GM23338 (cell line): ENCODE measurements around the gene UBE2S. TPM values are rescaled to one million over a fixed set of nuclear protein-coding genes. Genes with fewer than 3 reads are reported as not detected.

Experiments used
- ATAC-seq: fragments of 200-7000 bp; cut with Tn5 transposase; 3 replicates; pipeline ENCODE4 v1.9.1; 2020
- DNase-seq: peaks from one replicate; pipeline ENCODE4 v3.0.0-alpha.2; 2015; ENCODE audit warnings: low spot score
- H2AFZ ChIP-seq: fragments of 200-600 bp; sonication (generic); 2 replicates; pipeline ENCODE4 v1.8.0; 2016; ENCODE audit warnings: antibody characterized with exemption, mild to moderate bottlenecking, moderate library complexity
- H3F3A ChIP-seq: fragments of 200-600 bp; sonication (generic); replicated peaks from 2 replicates; pipeline ENCODE4 v1.8.0; 2017; ENCODE audit warnings: antibody characterized with exemption, mixed run types, low read depth
- H3K27ac ChIP-seq: fragments of 200-600 bp; sonication (generic); 2 replicates; pipeline ENCODE4 v1.6.1; 2016; ENCODE audit warnings: low read depth
- H3K27me3 ChIP-seq: fragments of 200-600 bp; sonication (generic); 2 replicates; pipeline ENCODE4 v1.8.0; 2016; ENCODE audit warnings: mild to moderate bottlenecking, mixed run types, moderate library complexity; ENCODE audit not compliant: insufficient read depth
- H3K36me3 ChIP-seq: fragments of 200-600 bp; sonication (generic); 2 replicates; pipeline ENCODE4 v1.8.0; 2016; ENCODE audit warnings: mild to moderate bottlenecking; ENCODE audit not compliant: insufficient read depth
- H3K4me1 ChIP-seq: fragments of 200-600 bp; sonication (generic); 2 replicates; pipeline ENCODE4 v1.8.0; 2016; ENCODE audit warnings: mild to moderate bottlenecking, moderate library complexity; ENCODE audit not compliant: insufficient read depth
- H3K4me2 ChIP-seq: fragments of 200-600 bp; sonication (generic); 2 replicates; pipeline ENCODE4 v1.7.1; 2017; ENCODE audit warnings: mixed run types
- H3K4me3 ChIP-seq: fragments of 200-600 bp; sonication (generic); 2 replicates; pipeline ENCODE4 v1.6.1; 2016; ENCODE audit warnings: mixed run types
- H3K79me2 ChIP-seq: fragments of 200-600 bp; sonication (generic); replicated peaks from 2 replicates; pipeline ENCODE4 v1.8.0; 2017; ENCODE audit warnings: mild to moderate bottlenecking; ENCODE audit not compliant: insufficient read depth
- H3K9me2 ChIP-seq: fragments of 200-600 bp; sonication (generic); 2 replicates; pipeline ENCODE4 v1.8.0; 2017; ENCODE audit not compliant: insufficient read depth
- H4K20me1 ChIP-seq: fragments of 200-600 bp; sonication (generic); replicated peaks from 2 replicates; pipeline ENCODE4 v1.8.0; 2017; ENCODE audit warnings: mild to moderate bottlenecking; ENCODE audit not compliant: insufficient read depth
- H3K27ac Mint-ChIP-seq: 2 replicates; pipeline ENCODE4 v1.8.0; 2020; ENCODE audit warnings: inconsistent platforms, mild to moderate bottlenecking, moderate library complexity, mixed read lengths
- H3K27me3 Mint-ChIP-seq: 3 replicates; pipeline ENCODE4 v1.8.0; 2022; ENCODE audit warnings: low read depth, mild to moderate bottlenecking, moderate library complexity, mixed read lengths, inconsistent platforms; ENCODE audit not compliant: insufficient read depth, poor library complexity
- H3K36me3 Mint-ChIP-seq: 3 replicates; pipeline ENCODE4 v1.8.0; 2021; ENCODE audit warnings: low read depth, mild to moderate bottlenecking, inconsistent platforms, moderate library complexity, mixed read lengths
- H3K4me1 Mint-ChIP-seq: 3 replicates; pipeline ENCODE4 v1.8.0; 2020; ENCODE audit warnings: mild to moderate bottlenecking, inconsistent platforms, mixed read lengths
- H3K4me3 Mint-ChIP-seq: 3 replicates; pipeline ENCODE4 v1.8.0; 2021; ENCODE audit warnings: moderate library complexity, mild to moderate bottlenecking, inconsistent platforms, mixed read lengths
- H3K9me3 Mint-ChIP-seq: 3 replicates; pipeline ENCODE4 v1.8.0; 2020; ENCODE audit warnings: moderate library complexity, mild to moderate bottlenecking, inconsistent platforms, mixed read lengths
- CREB1 ChIP-seq: fragments of 250-450 bp; sonication (Bioruptor Pico); IDR thresholded peaks from 2 replicates; pipeline ENCODE4 v1.5.0; 2020; ENCODE audit warnings: low read depth, mild to moderate bottlenecking, moderate library complexity
- EZH2 ChIP-seq: fragments of 200-600 bp; sonication (generic); IDR thresholded peaks from one replicate; pipeline ENCODE4 v1.8.0; 2017; ENCODE audit warnings: antibody characterized with exemption, mild to moderate bottlenecking, low read depth; ENCODE audit not compliant: unreplicated experiment
- EZH2phosphoT487 ChIP-seq: fragments of 200-600 bp; sonication (generic); IDR thresholded peaks from one replicate; pipeline ENCODE4 v1.8.1; 2018; ENCODE audit warnings: antibody characterized with exemption; ENCODE audit not compliant: unreplicated experiment
- JUNB ChIP-seq: IDR thresholded peaks from one replicate; pipeline ENCODE4 v1.6.1; 2016; ENCODE audit warnings: antibody characterized with exemption; ENCODE audit not compliant: unreplicated experiment
- NANOG ChIP-seq: IDR thresholded peaks from 2 replicates; pipeline ENCODE4 v1.6.1; 2016; ENCODE audit warnings: antibody characterized with exemption, borderline replicate concordance
- POLR2AphosphoS5 ChIP-seq: IDR thresholded peaks from 2 replicates; pipeline ENCODE4 v1.6.1; 2016; ENCODE audit warnings: antibody characterized with exemption, low read depth
- STAT1 ChIP-seq: IDR thresholded peaks from one replicate; pipeline ENCODE4 v1.6.1; 2016; ENCODE audit warnings: antibody characterized with exemption; ENCODE audit not compliant: unreplicated experiment
- ZNF114 ChIP-seq: fragments of 250-450 bp; sonication (Bioruptor Pico); IDR thresholded peaks from 2 replicates; pipeline ENCODE4 v1.5.0; 2020; ENCODE audit warnings: mild to moderate bottlenecking, moderate library complexity
- ZNF331 ChIP-seq: fragments of 250-450 bp; sonication (Bioruptor Pico); IDR thresholded peaks from 2 replicates; pipeline ENCODE4 v1.5.0; 2020; ENCODE audit warnings: low read depth, mild to moderate bottlenecking, moderate library complexity
- polyA plus RNA-seq: library from polyadenylated mRNA; unstranded; fragments of >200 nt; fragmentation: Nextera tagmentation; extraction: Ambion mirVana; gene quantifications from 2 replicates; pipeline ENCODE4 v1.2.1, GENCODE V29; 2016
- total RNA-seq: library from RNA; depleted of rRNA; stranded (reverse); fragments of >200 nt; shearing (Covaris generic); gene quantifications from 2 replicates; pipeline ENCODE4 v1.2.3, GENCODE V29; 2014
- TF ChIP-seq, protein P1 (sequence below): IDR thresholded peaks from 2 replicates; pipeline ENCODE4 v1.6.1; 2016; ENCODE audit warnings: antibody characterized with exemption
- TF ChIP-seq, protein P2 (sequence below): fragments of 250-450 bp; sonication (Bioruptor Pico); IDR thresholded peaks from 2 replicates; pipeline ENCODE4 v1.5.0; 2020; ENCODE audit warnings: mild to moderate bottlenecking, moderate library complexity
- TF ChIP-seq, protein P3 (sequence below), 2 experiments: fragments of 200-600 bp in 1 of 2; sonication (generic) in 1 of 2; conservative IDR thresholded peaks; 2 replicates each; pipeline versions ENCODE4 v1.5.1 to v1.6.1; 2016 to 2017; ENCODE audit warnings: antibody characterized with exemption in 2 of 2, low read depth in 2 of 2, mild to moderate bottlenecking in 2 of 2, moderate library complexity in 1 of 2
- TF ChIP-seq, protein P4 (sequence below): IDR thresholded peaks from one replicate; pipeline ENCODE4 v1.6.1; 2018; ENCODE audit warnings: antibody characterized with exemption; ENCODE audit not compliant: unreplicated experiment

UBE2S gene
- total and polyA plus RNA-seq, 2 experiments from 2014 or later, result 363 to 533 TPM

DNA sequence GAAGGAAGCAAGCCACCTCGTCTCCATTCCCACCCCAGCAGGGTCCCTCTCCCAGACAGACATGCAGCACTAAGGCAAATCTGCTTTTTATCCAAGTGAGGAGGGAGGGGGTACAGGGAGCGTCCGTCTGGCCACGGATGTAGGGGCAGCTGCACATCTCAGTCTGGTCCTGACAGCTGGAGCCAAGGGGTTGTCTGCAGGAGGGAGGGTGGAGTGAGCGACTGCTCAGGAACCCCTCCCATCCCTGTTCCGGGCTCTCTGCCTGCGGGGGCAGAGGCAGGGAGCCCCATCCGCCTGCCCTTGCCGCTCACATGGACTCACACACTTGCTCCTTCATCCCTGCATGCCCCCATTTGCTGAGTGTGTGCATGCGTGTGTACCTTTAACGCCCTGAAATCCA, 28.4 kb downstream of the UBE2S start:
- H3F3A ChIP-seq, result 0 out of 2 replicates have a peak, but pooled peaks cover 11% of the 10 kb centered on the region
- no peak overlapping the region for H3K4me2 ChIP-seq
- H3K36me3 ChIP-seq, result no peaks in the 10 kb centered on the region
- peaks cover 6% of the 10 kb centered on the region for H4K20me1 ChIP-seq
- peaks cover 43% of the 10 kb centered on the region for H3K27me3 ChIP-seq
- Mint-ChIP-seq H3K4me3 (no peak overlapping the region), H3K27me3 (peaks cover 37% of the 10 kb centered on the region), H3K36me3 (peaks cover 3% of the 10 kb centered on the region; the same call in 1 of the 3 replicates), H3K9me3 (peaks cover 5% of the 10 kb centered on the region; the same call in 2 of the 3 replicates), H3K27ac (no peak overlapping the region), H3K4me1 (peaks cover 40% of the 10 kb centered on the region)
- peaks cover 44% of the 10 kb centered on the region for H3K4me1 ChIP-seq
- no peak overlapping the region for H3K27ac ChIP-seq
- no peak overlapping the region for H3K4me3 ChIP-seq
- DNase-seq (no peak), ATAC-seq (no peak)
- no peak overlapping the region for H2AFZ ChIP-seq
- H3K9me2 ChIP-seq, result no peaks in the 10 kb centered on the region
- H3K79me2 ChIP-seq, result 0 out of 2 replicates have a peak, but pooled peaks cover 5% of the 10 kb centered on the region
- no peak for TF ChIP-seq POLR2AphosphoS5
- TF ChIP-seq, protein P1, sequence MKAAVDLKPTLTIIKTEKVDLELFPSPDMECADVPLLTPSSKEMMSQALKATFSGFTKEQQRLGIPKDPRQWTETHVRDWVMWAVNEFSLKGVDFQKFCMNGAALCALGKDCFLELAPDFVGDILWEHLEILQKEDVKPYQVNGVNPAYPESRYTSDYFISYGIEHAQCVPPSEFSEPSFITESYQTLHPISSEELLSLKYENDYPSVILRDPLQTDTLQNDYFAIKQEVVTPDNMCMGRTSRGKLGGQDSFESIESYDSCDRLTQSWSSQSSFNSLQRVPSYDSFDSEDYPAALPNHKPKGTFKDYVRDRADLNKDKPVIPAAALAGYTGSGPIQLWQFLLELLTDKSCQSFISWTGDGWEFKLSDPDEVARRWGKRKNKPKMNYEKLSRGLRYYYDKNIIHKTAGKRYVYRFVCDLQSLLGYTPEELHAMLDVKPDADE, result no peak
- no peak for TF ChIP-seq ZNF114 (CRISPR knock-in tag)
- no peak for TF ChIP-seq NANOG
- TF ChIP-seq, protein P2, sequence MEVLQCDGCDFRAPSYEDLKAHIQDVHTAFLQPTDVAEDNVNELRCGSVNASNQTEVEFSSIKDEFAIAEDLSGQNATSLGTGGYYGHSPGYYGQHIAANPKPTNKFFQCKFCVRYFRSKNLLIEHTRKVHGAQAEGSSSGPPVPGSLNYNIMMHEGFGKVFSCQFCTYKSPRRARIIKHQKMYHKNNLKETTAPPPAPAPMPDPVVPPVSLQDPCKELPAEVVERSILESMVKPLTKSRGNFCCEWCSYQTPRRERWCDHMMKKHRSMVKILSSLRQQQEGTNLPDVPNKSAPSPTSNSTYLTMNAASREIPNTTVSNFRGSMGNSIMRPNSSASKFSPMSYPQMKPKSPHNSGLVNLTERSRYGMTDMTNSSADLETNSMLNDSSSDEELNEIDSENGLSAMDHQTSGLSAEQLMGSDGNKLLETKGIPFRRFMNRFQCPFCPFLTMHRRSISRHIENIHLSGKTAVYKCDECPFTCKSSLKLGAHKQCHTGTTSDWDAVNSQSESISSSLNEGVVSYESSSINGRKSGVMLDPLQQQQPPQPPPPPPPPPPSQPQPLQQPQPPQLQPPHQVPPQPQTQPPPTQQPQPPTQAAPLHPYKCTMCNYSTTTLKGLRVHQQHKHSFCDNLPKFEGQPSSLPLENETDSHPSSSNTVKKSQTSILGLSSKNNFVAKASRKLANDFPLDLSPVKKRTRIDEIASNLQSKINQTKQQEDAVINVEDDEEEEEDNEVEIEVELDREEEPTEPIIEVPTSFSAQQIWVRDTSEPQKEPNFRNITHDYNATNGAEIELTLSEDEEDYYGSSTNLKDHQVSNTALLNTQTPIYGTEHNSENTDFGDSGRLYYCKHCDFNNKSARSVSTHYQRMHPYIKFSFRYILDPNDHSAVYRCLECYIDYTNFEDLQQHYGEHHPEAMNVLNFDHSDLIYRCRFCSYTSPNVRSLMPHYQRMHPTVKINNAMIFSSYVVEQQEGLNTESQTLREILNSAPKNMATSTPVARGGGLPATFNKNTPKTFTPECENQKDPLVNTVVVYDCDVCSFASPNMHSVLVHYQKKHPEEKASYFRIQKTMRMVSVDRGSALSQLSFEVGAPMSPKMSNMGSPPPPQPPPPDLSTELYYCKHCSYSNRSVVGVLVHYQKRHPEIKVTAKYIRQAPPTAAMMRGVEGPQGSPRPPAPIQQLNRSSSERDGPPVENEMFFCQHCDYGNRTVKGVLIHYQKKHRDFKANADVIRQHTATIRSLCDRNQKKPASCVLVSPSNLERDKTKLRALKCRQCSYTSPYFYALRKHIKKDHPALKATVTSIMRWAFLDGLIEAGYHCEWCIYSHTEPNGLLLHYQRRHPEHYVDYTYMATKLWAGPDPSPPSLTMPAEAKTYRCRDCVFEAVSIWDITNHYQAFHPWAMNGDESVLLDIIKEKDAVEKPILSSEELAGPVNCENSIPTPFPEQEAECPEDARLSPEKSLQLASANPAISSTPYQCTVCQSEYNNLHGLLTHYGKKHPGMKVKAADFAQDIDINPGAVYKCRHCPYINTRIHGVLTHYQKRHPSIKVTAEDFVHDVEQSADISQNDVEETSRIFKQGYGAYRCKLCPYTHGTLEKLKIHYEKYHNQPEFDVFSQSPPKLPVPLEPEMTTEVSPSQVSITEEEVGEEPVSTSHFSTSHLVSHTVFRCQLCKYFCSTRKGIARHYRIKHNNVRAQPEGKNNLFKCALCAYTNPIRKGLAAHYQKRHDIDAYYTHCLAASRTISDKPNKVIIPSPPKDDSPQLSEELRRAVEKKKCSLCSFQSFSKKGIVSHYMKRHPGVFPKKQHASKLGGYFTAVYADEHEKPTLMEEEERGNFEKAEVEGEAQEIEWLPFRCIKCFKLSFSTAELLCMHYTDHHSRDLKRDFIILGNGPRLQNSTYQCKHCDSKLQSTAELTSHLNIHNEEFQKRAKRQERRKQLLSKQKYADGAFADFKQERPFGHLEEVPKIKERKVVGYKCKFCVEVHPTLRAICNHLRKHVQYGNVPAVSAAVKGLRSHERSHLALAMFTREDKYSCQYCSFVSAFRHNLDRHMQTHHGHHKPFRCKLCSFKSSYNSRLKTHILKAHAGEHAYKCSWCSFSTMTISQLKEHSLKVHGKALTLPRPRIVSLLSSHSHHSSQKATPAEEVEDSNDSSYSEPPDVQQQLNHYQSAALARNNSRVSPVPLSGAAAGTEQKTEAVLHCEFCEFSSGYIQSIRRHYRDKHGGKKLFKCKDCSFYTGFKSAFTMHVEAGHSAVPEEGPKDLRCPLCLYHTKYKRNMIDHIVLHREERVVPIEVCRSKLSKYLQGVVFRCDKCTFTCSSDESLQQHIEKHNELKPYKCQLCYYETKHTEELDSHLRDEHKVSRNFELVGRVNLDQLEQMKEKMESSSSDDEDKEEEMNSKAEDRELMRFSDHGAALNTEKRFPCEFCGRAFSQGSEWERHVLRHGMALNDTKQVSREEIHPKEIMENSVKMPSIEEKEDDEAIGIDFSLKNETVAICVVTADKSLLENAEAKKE (CRISPR knock-in tag), result no peak
- TF ChIP-seq ZNF331 (CRISPR knock-in tag), result no peak
- TF ChIP-seq, protein P3, sequence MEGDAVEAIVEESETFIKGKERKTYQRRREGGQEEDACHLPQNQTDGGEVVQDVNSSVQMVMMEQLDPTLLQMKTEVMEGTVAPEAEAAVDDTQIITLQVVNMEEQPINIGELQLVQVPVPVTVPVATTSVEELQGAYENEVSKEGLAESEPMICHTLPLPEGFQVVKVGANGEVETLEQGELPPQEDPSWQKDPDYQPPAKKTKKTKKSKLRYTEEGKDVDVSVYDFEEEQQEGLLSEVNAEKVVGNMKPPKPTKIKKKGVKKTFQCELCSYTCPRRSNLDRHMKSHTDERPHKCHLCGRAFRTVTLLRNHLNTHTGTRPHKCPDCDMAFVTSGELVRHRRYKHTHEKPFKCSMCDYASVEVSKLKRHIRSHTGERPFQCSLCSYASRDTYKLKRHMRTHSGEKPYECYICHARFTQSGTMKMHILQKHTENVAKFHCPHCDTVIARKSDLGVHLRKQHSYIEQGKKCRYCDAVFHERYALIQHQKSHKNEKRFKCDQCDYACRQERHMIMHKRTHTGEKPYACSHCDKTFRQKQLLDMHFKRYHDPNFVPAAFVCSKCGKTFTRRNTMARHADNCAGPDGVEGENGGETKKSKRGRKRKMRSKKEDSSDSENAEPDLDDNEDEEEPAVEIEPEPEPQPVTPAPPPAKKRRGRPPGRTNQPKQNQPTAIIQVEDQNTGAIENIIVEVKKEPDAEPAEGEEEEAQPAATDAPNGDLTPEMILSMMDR (conservative IDR thresholded peaks at IDR 0.05; ENCODE audit: low read depth in 2 of 2), result no peak
- no peak for TF ChIP-seq EZH2phosphoT487
- no peak for TF ChIP-seq CREB1 (CRISPR knock-in tag)
- no peak for TF ChIP-seq EZH2
- TF ChIP-seq STAT1, result no peak
- TF ChIP-seq, protein P4, sequence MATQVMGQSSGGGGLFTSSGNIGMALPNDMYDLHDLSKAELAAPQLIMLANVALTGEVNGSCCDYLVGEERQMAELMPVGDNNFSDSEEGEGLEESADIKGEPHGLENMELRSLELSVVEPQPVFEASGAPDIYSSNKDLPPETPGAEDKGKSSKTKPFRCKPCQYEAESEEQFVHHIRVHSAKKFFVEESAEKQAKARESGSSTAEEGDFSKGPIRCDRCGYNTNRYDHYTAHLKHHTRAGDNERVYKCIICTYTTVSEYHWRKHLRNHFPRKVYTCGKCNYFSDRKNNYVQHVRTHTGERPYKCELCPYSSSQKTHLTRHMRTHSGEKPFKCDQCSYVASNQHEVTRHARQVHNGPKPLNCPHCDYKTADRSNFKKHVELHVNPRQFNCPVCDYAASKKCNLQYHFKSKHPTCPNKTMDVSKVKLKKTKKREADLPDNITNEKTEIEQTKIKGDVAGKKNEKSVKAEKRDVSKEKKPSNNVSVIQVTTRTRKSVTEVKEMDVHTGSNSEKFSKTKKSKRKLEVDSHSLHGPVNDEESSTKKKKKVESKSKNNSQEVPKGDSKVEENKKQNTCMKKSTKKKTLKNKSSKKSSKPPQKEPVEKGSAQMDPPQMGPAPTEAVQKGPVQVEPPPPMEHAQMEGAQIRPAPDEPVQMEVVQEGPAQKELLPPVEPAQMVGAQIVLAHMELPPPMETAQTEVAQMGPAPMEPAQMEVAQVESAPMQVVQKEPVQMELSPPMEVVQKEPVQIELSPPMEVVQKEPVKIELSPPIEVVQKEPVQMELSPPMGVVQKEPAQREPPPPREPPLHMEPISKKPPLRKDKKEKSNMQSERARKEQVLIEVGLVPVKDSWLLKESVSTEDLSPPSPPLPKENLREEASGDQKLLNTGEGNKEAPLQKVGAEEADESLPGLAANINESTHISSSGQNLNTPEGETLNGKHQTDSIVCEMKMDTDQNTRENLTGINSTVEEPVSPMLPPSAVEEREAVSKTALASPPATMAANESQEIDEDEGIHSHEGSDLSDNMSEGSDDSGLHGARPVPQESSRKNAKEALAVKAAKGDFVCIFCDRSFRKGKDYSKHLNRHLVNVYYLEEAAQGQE, result no peak
- no peak for TF ChIP-seq JUNB
